Right lobe of liver (tissue), 6 donors: ENCODE results near the gene FGB. TPM values are rescaled to one million over a fixed set of nuclear protein-coding genes. Genes with fewer than 3 reads are reported as not detected.

Experiments used
- ATAC-seq, 4 donors: fragments of 200-7000 bp; cut with Tn5 transposase; one replicate each; pipeline ENCODE4 v1.9.1; 2020; ENCODE audit warnings: mild to moderate bottlenecking in 4 of 4, moderate library complexity in 4 of 4
- DNase-seq, 3 donors: peaks; one replicate each; pipeline ENCODE4 v3.0.0-alpha.2; 2020
- H3K27ac ChIP-seq, 3 donors: fragments of 200-600 bp; one replicate each; pipeline ENCODE4 v1.8.0; 2022
- H3K27me3 ChIP-seq, 2 donors: fragments of 200-600 bp; one replicate each; pipeline ENCODE4 v1.8.0; 2022
- H3K36me3 ChIP-seq, 4 donors: fragments of 200-600 bp; sonication (generic) in 1 of 4; one replicate each; pipeline versions ENCODE4 v1.5.1 to v1.8.0; 2017 to 2022; ENCODE audit warnings: control low read depth in 1 of 4
- H3K4me1 ChIP-seq, 4 donors: fragments of 200-600 bp; sonication (generic) in 1 of 4; one replicate each; pipeline versions ENCODE4 v1.5.1 to v1.8.0; 2017 to 2022; ENCODE audit warnings: control low read depth in 1 of 4
- H3K4me3 ChIP-seq, 3 donors: fragments of 200-600 bp; one replicate each; pipeline ENCODE4 v1.8.0; 2022
- H3K9me3 ChIP-seq, 4 donors: fragments of 200-600 bp; sonication (generic) in 1 of 4; one replicate each; pipeline versions ENCODE4 v1.5.1 to v1.8.0; 2017 to 2022; ENCODE audit warnings: control low read depth in 1 of 4
- POLR2A ChIP-seq: fragments of 450-650 bp; IDR thresholded peaks from one replicate; pipeline ENCODE4 v1.6.1; 2017; ENCODE audit warnings: antibody characterized with exemption, mild to moderate bottlenecking
- WGBS: methylation state at CpG from one replicate; pipeline ENCODE4 v1.1.6; 2018; ENCODE audit warnings: low coverage, low lambda C conversion rate; ENCODE audit not compliant: insufficient coverage; ENCODE audit errors: missing lambda C conversion rate; 5-methylcytosine and 5-hydroxymethylcytosine counted together
- intact Hi-C, 2 donors: fragments of 100-400 bp; cut with DNase I; formaldehyde crosslinking; loops; one replicate each; pipeline versions ENCODE4 v1.11.2 to v1.14.1; 2022
- total RNA-seq, 6 experiments: library from RNA; depleted of rRNA in 2 of 6; stranded (reverse); fragments of >200 nt in 2 of 6; fragmentation: NEBNext Ultra II Directional in 3 of 6; extraction: Animal tissue kit (Norgen Biotek cat#: 25700) in 3 of 6; gene quantifications; one replicate each; pipeline versions ENCODE4 v1.1.0 to v1.2.4, GENCODE V29; 2016 to 2023
- TF ChIP-seq, protein P1 (sequence below), 4 donors: fragments of 200-600 bp in 3 of 4; fragments of 450-650 bp in 1 of 4; IDR thresholded peaks; one replicate each; pipeline versions ENCODE4 v1.5.1 to v1.8.0; 2016 to 2022; ENCODE audit warnings: antibody characterized with exemption in 4 of 4, mild to moderate bottlenecking in 2 of 4
- donor health status: DM: no; HTN: yes; CAD: no.
- donor health status: DM: no; HTN: no; CAD: no.
- donor health status: DM: no; HTN: no; CAD: no.
- donor health status: DM: no; HTN: yes; CAD: no.
- donor health status: DM: no; HTN: yes; CAD: no.

Gene FGB
- total RNA-seq, 6 experiments from 2014 or later = 6,080 to 16,362 (median 11,864) TPM

- peaks cover 0 to 7% (median 1%) of the 10 kb centered on the region in 4 donors for H3K4me1 ChIP-seq
- no peaks in the 10 kb centered on the region for H3K9me3 ChIP-seq
- TF ChIP-seq, protein P1, sequence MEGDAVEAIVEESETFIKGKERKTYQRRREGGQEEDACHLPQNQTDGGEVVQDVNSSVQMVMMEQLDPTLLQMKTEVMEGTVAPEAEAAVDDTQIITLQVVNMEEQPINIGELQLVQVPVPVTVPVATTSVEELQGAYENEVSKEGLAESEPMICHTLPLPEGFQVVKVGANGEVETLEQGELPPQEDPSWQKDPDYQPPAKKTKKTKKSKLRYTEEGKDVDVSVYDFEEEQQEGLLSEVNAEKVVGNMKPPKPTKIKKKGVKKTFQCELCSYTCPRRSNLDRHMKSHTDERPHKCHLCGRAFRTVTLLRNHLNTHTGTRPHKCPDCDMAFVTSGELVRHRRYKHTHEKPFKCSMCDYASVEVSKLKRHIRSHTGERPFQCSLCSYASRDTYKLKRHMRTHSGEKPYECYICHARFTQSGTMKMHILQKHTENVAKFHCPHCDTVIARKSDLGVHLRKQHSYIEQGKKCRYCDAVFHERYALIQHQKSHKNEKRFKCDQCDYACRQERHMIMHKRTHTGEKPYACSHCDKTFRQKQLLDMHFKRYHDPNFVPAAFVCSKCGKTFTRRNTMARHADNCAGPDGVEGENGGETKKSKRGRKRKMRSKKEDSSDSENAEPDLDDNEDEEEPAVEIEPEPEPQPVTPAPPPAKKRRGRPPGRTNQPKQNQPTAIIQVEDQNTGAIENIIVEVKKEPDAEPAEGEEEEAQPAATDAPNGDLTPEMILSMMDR (IDR thresholded peaks at IDR 0.05) = peak; percentile 46 to 71 (median 65)
- no peak for TF ChIP-seq POLR2A
- peak; percentile 60 to 85 (median 72) for ATAC-seq
- H3K27ac ChIP-seq = peak overlapping the region; percentile 45 to 91 (median 86)
- peak overlapping the region in 2 of 3 donors; percentile 17 to 22 for H3K4me3 ChIP-seq
- WGBS = 17% methylated on average over 9 of the region's 9 CpGs
- no peaks in the 10 kb centered on the region for H3K27me3 ChIP-seq
- DNase-seq = peak in 1 of 3 donors; percentile 78
- H3K36me3 ChIP-seq = peaks cover 0 to 6% (median 1%) of the 10 kb centered on the region in 4 donors
- intact Hi-C loops = loop anchor here (5.0 kb wide), 2 partner anchors 58 to 63 kb away; no protein-coding TSS in a partner anchor
Measured at GRCh38 chr4:154559494-154560418, 3.1 kb upstream of the FGB start.

DNA sequence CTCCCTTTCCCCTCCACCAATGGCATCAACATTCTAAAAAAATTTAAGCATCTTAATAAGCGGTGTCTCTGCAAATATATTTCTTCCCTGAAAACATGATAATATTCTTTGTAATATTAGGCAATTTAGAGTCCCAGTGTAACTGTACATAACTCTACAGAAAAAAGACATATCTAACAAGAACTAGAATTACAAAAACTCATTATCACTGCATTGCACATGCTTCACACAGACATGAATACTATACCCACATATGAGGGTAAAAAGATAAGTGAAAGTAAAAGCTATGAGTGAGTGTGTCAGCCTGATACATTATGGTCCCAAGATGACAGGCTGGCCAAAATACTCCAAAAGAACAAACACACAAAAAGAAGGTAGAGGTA lies 2.4 kb upstream of the FGB start:
- H3K4me1 ChIP-seq = peaks cover 0 to 7% (median 1%) of the 10 kb centered on the region in 4 donors
- peak overlapping the region; percentile 45 to 91 (median 86) for H3K27ac ChIP-seq
- H3K36me3 ChIP-seq = peaks cover 0 to 9% (median 3%) of the 10 kb centered on the region in 4 donors
- TF ChIP-seq, protein P1 (IDR thresholded peaks at IDR 0.05) = no peak
- TF ChIP-seq POLR2A = no peak
- intact Hi-C loops = loop anchor here in 1 of 2 donors (5.0 kb wide), 1 partner anchor 57 kb away; no protein-coding TSS in a partner anchor
- no peak overlapping the region for H3K4me3 ChIP-seq
- 10% methylated on average over 1 of the region's 1 CpG for WGBS
- peak in 2 of 4 donors; percentile 15 to 30 for ATAC-seq
- DNase-seq = no peak
- no peaks in the 10 kb centered on the region for H3K27me3 ChIP-seq
- no peaks in the 10 kb centered on the region for H3K9me3 ChIP-seq

GRCh38 chr4:154560824-154561231 lies 2.0 kb upstream of the FGB start:
- TF ChIP-seq, protein P1 (IDR thresholded peaks at IDR 0.05) = peak in 1 of 4 donors; percentile 2
- peak; percentile 21 for TF ChIP-seq POLR2A
- Histone ChIP-seq H3K27me3 (no peaks in the 10 kb centered on the region), H3K9me3 (no peaks in the 10 kb centered on the region), H3K4me1 (peaks cover 0 to 7% (median 1%) of the 10 kb centered on the region in 4 donors), H3K4me3 (peak overlapping the region in 2 of 3 donors; percentile 1 to 9), H3K36me3 (peaks cover 0 to 13% (median 5%) of the 10 kb centered on the region in 4 donors), H3K27ac (peak overlapping the region; percentile 65 to 91 (median 86))
- DNase-seq = no peak
- peak; percentile 46 to 73 (median 66) for ATAC-seq
- WGBS = 20% methylated on average over 4 of the region's 4 CpGs
- intact Hi-C loops = loop anchor here in 1 of 2 donors (5.0 kb wide), 1 partner anchor 56 kb away; no protein-coding TSS in a partner anchor

DNA sequence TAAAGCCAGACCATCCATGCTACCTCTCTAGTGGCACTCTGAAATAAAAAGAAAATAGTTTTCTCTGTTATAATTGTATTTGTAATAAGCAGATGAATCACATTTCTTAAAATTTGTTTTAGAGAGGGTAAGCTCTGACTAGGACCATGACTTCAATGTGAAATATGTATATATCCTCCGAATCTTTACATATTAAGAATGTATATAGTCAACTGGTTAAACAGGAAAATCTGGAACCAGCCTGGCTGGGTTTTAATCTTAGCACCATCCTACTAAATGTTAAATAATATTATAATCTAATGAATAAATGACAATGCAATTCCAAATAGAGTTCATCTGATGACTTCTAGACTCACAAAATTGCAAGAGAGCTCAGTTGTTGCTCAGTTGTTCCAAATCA lies 1.5 kb downstream of the FGB start:
- Histone ChIP-seq H3K4me1 (peaks cover 0 to 29% (median 1%) of the 10 kb centered on the region in 4 donors), H3K36me3 (peaks cover 0 to 48% (median 21%) of the 10 kb centered on the region in 4 donors), H3K27ac (peak overlapping the region; percentile 65 to 91 (median 69)), H3K9me3 (no peaks in the 10 kb centered on the region), H3K4me3 (peak overlapping the region; percentile 22 to 56 (median 48)), H3K27me3 (no peaks in the 10 kb centered on the region)
- WGBS = 41% methylated on average over 1 of the region's 1 CpG
- ATAC-seq (no peak), DNase-seq (no peak)
- TF ChIP-seq, protein P1 (IDR thresholded peaks at IDR 0.05) = no peak
- TF ChIP-seq POLR2A = no peak
- intact Hi-C loops = loop anchor here in 1 of 2 donors (5.0 kb wide), 1 partner anchor 53 kb away; no protein-coding TSS in a partner anchor
